ENCODE data around the gene RYR2. TPM values are rescaled to one million over a fixed set of nuclear protein-coding genes. Genes with fewer than 3 reads are reported as not detected.

The RYR2 gene
- total RNA-seq, 2 experiments from 2014 or later = 0.05 to 0.08 TPM

GRCh38 chr1:237619553-237619952, 577.6 kb downstream of the RYR2 start:
- ChIA-PET POLR2A (no interaction called here), CTCF (no interaction called here)
- no peak overlapping the region for H3K27ac Mint-ChIP-seq
- H3K27me3 Mint-ChIP-seq = no peaks in the 10 kb centered on the region
- H3K4me1 Mint-ChIP-seq = no peaks in the 10 kb centered on the region
- no peak overlapping the region for H3K4me3 Mint-ChIP-seq
- no peaks in the 10 kb centered on the region for H3K36me3 Mint-ChIP-seq (ENCODE audit: low read depth)
- no peak for DNase-seq
- peaks cover 8% of the 10 kb centered on the region for H3K9me3 Mint-ChIP-seq

DNA sequence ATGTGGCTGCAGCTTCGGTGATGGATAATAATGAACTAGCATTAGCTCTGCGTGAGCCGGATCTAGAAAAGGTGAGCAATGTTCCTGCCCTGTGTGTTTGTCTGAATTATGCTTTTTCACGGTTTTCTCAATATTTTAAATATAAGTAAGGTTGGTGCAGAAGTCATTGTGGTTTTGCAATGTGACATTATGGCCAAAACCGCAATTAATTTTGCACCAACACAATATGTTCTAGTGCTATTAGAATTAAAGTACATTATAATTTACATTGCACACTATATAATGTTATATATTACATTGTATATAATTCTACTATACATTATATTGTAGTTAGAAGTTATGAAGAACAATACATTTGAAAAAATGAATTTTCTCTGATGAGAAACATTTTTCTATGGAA, 592.9 kb downstream of the RYR2 start:
- DNase-seq = no peak
- Mint-ChIP-seq H3K4me3 (no peak overlapping the region), H3K27me3 (no peaks in the 10 kb centered on the region), H3K27ac (no peak overlapping the region), H3K9me3 (peaks cover 2% of the 10 kb centered on the region), H3K36me3 (ENCODE audit: low read depth) (no peaks in the 10 kb centered on the region), H3K4me1 (no peaks in the 10 kb centered on the region)
- ChIA-PET POLR2A (no interaction called here), CTCF (no interaction called here)

DNA sequence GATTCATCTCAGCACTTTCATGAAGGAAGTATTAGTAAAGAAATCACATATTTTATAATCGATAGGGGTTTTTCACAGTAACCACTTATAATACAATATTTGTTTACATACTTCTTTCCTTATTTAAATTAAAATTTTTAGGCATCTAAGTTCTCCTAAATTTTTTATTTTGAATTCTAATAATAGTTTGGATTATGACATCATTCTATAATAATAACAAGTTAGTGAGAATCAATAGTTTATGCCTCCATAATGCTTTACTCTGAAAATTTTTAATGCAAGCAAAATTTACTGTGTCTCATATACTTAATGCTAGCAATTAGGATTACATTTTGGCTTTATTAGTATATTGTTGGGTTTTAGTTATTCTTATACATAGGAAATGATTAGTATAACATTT, 596.6 kb downstream of the RYR2 start:
- Mint-ChIP-seq H3K36me3 (ENCODE audit: low read depth) (no peaks in the 10 kb centered on the region), H3K4me1 (no peaks in the 10 kb centered on the region), H3K27me3 (no peaks in the 10 kb centered on the region), H3K27ac (no peak overlapping the region), H3K4me3 (no peak overlapping the region), H3K9me3 (peaks cover 2% of the 10 kb centered on the region)
- ChIA-PET CTCF (no interaction called here), POLR2A (no interaction called here)
- DNase-seq = no peak

GRCh38 chr1:237640011-237640671, 598.2 kb downstream of the RYR2 start:
- ChIA-PET CTCF (no interaction called here), POLR2A (no interaction called here)
- Mint-ChIP-seq H3K27ac (no peak overlapping the region), H3K9me3 (peaks cover 2% of the 10 kb centered on the region), H3K4me3 (no peak overlapping the region), H3K36me3 (ENCODE audit: low read depth) (no peaks in the 10 kb centered on the region), H3K4me1 (no peaks in the 10 kb centered on the region), H3K27me3 (no peaks in the 10 kb centered on the region)
- no peak for DNase-seq

DNA sequence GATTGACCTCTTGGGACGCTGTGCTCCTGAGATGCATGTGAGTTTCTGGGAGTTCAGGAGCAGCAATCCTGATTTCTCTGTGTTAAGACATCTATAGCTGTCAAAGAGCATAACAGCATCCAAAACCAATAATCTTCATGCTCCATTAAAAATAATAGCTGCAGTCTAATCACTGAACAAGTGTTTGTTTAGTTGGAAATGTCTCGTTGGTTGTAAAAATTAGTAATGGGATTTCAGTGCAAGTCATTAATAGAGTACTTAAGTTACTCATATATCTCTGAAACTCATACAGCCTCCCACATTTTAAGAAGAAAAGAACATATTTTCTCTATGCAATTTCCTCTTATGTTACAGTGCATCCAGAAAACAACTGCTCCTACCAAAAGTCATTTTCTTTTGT, 599.0 kb downstream of the RYR2 start:
- Mint-ChIP-seq H3K27me3 (no peaks in the 10 kb centered on the region), H3K4me1 (no peaks in the 10 kb centered on the region), H3K27ac (no peak overlapping the region), H3K9me3 (no peaks in the 10 kb centered on the region), H3K4me3 (no peak overlapping the region), H3K36me3 (ENCODE audit: low read depth) (no peaks in the 10 kb centered on the region)
- POLR2A ChIA-PET = no interaction called here
- CTCF ChIA-PET = no interaction called here
- DNase-seq = no peak

DNA sequence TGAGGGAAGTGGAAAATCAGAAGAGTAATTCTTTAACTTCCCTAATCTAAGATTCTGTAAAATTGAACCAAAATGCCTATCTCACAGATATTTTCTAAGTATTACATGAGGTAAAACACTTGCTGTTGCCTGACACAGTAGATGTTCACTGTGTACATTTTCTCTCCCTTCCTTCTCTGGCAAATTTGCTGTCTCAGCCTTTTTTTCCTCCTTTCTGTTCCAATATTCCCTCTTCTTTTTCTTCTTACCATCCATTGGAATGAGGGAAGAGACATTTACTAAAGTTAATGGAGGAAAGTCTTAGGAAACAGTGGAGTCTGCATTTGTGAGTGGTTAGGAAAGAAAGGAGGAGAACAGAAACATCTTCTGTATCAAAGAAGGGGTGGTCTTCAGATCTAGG, 608.8 kb downstream of the RYR2 start:
- Mint-ChIP-seq H3K27me3 (no peaks in the 10 kb centered on the region), H3K27ac (no peak overlapping the region)
- POLR2A ChIA-PET = no interaction called here

GRCh38 chr1:237655778-237656177, 613.8 kb downstream of the RYR2 start:
- CTCF ChIA-PET = no interaction called here
- Mint-ChIP-seq H3K36me3 (ENCODE audit: low read depth) (no peaks in the 10 kb centered on the region), H3K4me3 (no peak overlapping the region), H3K9me3 (no peaks in the 10 kb centered on the region), H3K4me1 (no peaks in the 10 kb centered on the region), H3K27me3 (no peaks in the 10 kb centered on the region), H3K27ac (no peak overlapping the region)
- POLR2A ChIA-PET = no interaction called here
- no peak for DNase-seq

More for the DNA sequence above, 608.8 kb downstream of the RYR2 start:
- CTCF ChIA-PET = no interaction called here
- Mint-ChIP-seq H3K9me3 (no peaks in the 10 kb centered on the region), H3K4me3 (no peak overlapping the region), H3K36me3 (ENCODE audit: low read depth) (no peaks in the 10 kb centered on the region), H3K4me1 (no peaks in the 10 kb centered on the region)
- no peak for DNase-seq

GRCh38 chr1:237664348-237664747, 622.4 kb downstream of the RYR2 start:
- Mint-ChIP-seq H3K27ac (no peak overlapping the region), H3K4me3 (no peak overlapping the region), H3K27me3 (no peaks in the 10 kb centered on the region), H3K36me3 (ENCODE audit: low read depth) (no peaks in the 10 kb centered on the region), H3K9me3 (peaks cover 2% of the 10 kb centered on the region), H3K4me1 (no peaks in the 10 kb centered on the region)
- ChIA-PET CTCF (no interaction called here), POLR2A (no interaction called here)
- DNase-seq = no peak

- no peaks in the 10 kb centered on the region for H3K4me1 Mint-ChIP-seq
- no peaks in the 10 kb centered on the region for H3K27me3 Mint-ChIP-seq
- H3K36me3 Mint-ChIP-seq (ENCODE audit: low read depth) = no peaks in the 10 kb centered on the region
- ChIA-PET POLR2A (no interaction called here), CTCF (no interaction called here)
- no peak for DNase-seq
- H3K4me3 Mint-ChIP-seq = no peak overlapping the region
- H3K27ac Mint-ChIP-seq = no peak overlapping the region
- H3K9me3 Mint-ChIP-seq = no peaks in the 10 kb centered on the region
These were observed 628.3 kb downstream of the RYR2 start for GRCh38 chr1:237670302-237670701.

GRCh38 chr1:237671262-237671661, 629.3 kb downstream of the RYR2 start:
- no peak for DNase-seq
- Mint-ChIP-seq H3K9me3 (no peaks in the 10 kb centered on the region), H3K27me3 (no peaks in the 10 kb centered on the region), H3K27ac (no peak overlapping the region), H3K4me3 (no peak overlapping the region), H3K4me1 (no peaks in the 10 kb centered on the region), H3K36me3 (ENCODE audit: low read depth) (no peaks in the 10 kb centered on the region)
- ChIA-PET CTCF (no interaction called here), POLR2A (no interaction called here)

GRCh38 chr1:237671935-237672334, 630.0 kb downstream of the RYR2 start:
- H3K9me3 Mint-ChIP-seq = no peaks in the 10 kb centered on the region
- H3K4me1 Mint-ChIP-seq = no peaks in the 10 kb centered on the region
- no peak overlapping the region for H3K4me3 Mint-ChIP-seq
- no peaks in the 10 kb centered on the region for H3K27me3 Mint-ChIP-seq
- H3K27ac Mint-ChIP-seq = no peak overlapping the region
- H3K36me3 Mint-ChIP-seq (ENCODE audit: low read depth) = no peaks in the 10 kb centered on the region
- ChIA-PET CTCF (no interaction called here), POLR2A (no interaction called here)
- no peak for DNase-seq

DNA sequence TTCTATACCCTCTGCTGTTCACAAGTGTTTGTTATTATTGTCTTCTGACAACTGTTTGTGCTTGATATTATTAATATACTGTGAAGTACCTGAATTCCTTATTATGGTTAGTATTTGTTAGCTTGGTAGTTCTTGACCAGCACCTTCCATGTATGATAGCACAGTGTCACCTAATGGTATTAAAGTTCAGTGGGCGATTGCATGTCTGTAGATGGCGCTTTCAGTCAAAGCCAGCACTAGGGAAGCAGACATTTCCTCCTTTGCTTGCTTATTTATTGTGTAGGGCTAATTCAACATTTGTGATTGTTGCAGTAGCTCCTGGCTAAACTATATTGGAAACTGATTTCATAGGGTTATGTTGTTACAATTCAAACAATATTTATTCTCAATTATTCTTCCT, 630.8 kb downstream of the RYR2 start:
- no peak for DNase-seq
- POLR2A ChIA-PET = no interaction called here
- no peak overlapping the region for H3K4me3 Mint-ChIP-seq

DNA sequence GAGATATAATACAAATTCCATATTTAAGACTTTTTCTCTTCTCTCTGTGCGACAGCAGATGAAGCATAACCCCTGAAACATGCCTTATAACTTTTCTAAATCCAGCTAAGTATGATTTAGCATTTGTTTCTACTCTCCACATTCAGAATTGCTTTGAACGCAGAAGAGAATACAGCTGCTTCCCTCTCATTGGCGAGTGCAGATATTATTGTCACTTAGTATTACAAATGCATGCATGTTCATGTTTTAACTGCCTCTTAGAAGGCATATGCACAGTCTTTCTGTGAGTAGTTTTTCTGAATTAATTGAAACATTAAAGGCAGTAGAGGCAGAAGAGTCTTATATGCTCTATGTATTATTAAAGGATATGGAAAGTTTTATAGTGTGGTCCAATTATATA, 631.6 kb downstream of the RYR2 start:
- CTCF ChIA-PET = no interaction called here

More for the DNA sequence above, 630.8 kb downstream of the RYR2 start:
- Mint-ChIP-seq H3K4me1 (no peaks in the 10 kb centered on the region), H3K27ac (no peak overlapping the region), H3K9me3 (no peaks in the 10 kb centered on the region), H3K36me3 (ENCODE audit: low read depth) (no peaks in the 10 kb centered on the region), H3K27me3 (no peaks in the 10 kb centered on the region)
- CTCF ChIA-PET = no interaction called here

DNA sequence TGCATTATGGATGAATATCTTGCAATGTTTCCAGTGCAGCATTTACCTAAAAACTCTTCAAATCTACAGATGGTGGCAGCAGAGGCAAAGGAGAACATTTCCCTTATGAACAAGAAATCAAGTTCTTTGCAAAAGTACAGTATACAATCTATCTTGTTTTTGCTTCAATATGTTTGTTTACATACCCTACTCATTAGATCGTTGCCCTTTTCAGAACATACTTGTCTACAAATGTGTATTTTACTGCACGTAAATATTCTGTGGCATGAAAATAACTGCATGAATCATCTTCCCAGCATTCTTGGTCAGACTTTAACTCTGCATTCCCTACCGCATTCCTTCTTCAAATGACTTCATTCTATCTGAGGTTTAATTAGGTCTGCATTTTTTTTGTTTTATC, 636.0 kb downstream of the RYR2 start:
- CTCF ChIA-PET = interaction anchor here (1.3 kb wide), 1 partner anchor 122 kb away, joined by 4 read pairs; no protein-coding TSS in a partner anchor
- no peaks in the 10 kb centered on the region for H3K9me3 Mint-ChIP-seq
- no peaks in the 10 kb centered on the region for H3K4me1 Mint-ChIP-seq
- H3K4me3 Mint-ChIP-seq = no peak overlapping the region
- no peaks in the 10 kb centered on the region for H3K36me3 Mint-ChIP-seq (ENCODE audit: low read depth)
- H3K27ac Mint-ChIP-seq = no peak overlapping the region
- no peaks in the 10 kb centered on the region for H3K27me3 Mint-ChIP-seq
- DNase-seq = no peak
- POLR2A ChIA-PET = no interaction called here

More for the DNA sequence above, 631.6 kb downstream of the RYR2 start:
- H3K27me3 Mint-ChIP-seq = no peaks in the 10 kb centered on the region
- POLR2A ChIA-PET = no interaction called here
- no peak overlapping the region for H3K27ac Mint-ChIP-seq
- no peaks in the 10 kb centered on the region for H3K36me3 Mint-ChIP-seq (ENCODE audit: low read depth)
- no peak for DNase-seq
- H3K4me3 Mint-ChIP-seq = no peak overlapping the region
- no peaks in the 10 kb centered on the region for H3K4me1 Mint-ChIP-seq
- H3K9me3 Mint-ChIP-seq = no peaks in the 10 kb centered on the region

DNA sequence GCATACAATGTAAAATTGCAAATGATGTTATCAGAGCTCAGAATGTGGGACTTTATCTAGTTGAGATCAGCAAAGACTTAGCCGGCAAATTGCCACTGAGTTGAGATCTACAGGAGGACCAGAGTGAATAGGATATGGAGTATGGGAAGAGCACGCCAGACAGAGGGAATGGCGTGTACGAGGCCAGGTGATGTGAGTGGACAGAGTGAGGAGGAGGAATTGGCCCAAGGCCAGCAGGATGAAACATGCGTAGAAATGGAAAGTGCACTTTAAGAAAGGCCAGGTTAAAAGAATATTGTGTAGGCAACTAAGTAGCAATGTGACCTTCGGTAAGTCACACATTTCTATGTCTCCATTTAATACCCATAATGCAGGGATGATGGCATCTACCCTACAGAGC, 637.7 kb downstream of the RYR2 start:
- Mint-ChIP-seq H3K9me3 (no peaks in the 10 kb centered on the region), H3K36me3 (ENCODE audit: low read depth) (no peaks in the 10 kb centered on the region), H3K4me1 (no peaks in the 10 kb centered on the region), H3K27ac (no peak overlapping the region), H3K4me3 (no peak overlapping the region), H3K27me3 (no peaks in the 10 kb centered on the region)
- ChIA-PET POLR2A (no interaction called here), CTCF (no interaction called here)
- DNase-seq = no peak

All from activated CD4-positive, alpha-beta memory T cell treated with anti-CD3 and anti-CD28 coated beads, Interleukin-2, amount 10 ng/mL, durations not matched to agents 7 days and 5 days (primary cell).